ENCODE measurements around the gene MOB3A. TPM values are rescaled to one million over a fixed set of nuclear protein-coding genes. Genes with fewer than 3 reads are reported as not detected.

MOB3A gene
- polyA plus RNA-seq (2013, experiment 1 of 4): 21.5 TPM
- polyA plus RNA-seq (2013, experiment 2 of 4): 23.6 TPM
- 12.7 TPM for polyA plus RNA-seq (2013, experiment 3 of 4)
- polyA plus RNA-seq (2013, experiment 4 of 4): 14.2 TPM

GRCh38 chr19:2096034-2096479, at the start of gene MOB3A:
MOB3A (minus strand) TSS chr19:2096326; CDS start chr19:2078560, 17,766 bp downstream.
- H3K27me3 ChIP-seq (ENCODE audit: control insufficient read depth, insufficient read depth, low read length, poor library complexity, severe bottlenecking): no peaks in the 10 kb centered on the region
- WGBS, 2 experiments: 1% methylated on average over 56 of the region's 56 CpGs
- H3K4me3 ChIP-seq (ENCODE audit: insufficient read depth, low read depth, low read length): peak within 1 kb of the TSS; percentile 71
- H3K9me3 ChIP-seq (ENCODE audit: control insufficient read depth, low read length): no peaks in the 10 kb centered on the region
- peaks cover 10% of the 10 kb centered on the region for H3K36me3 ChIP-seq (ENCODE audit: control insufficient read depth, insufficient read depth, low read length)
- peak within 1 kb of the TSS; percentile 79 for H3K27ac ChIP-seq (ENCODE audit: insufficient read depth, low read depth, low read length, poor library complexity, severe bottlenecking)
- peaks cover 4% of the 10 kb centered on the region for H3K4me1 ChIP-seq (ENCODE audit: control insufficient read depth, insufficient read depth, low read length)

GRCh38 chr19:2145831-2146241, 49.7 kb upstream of the MOB3A start:
- Histone ChIP-seq H3K4me1 (ENCODE audit: control insufficient read depth, insufficient read depth, low read length) (peaks cover 16% of the 10 kb centered on the region), H3K27ac (ENCODE audit: insufficient read depth, low read depth, low read length, poor library complexity, severe bottlenecking) (no peak overlapping the region), H3K36me3 (ENCODE audit: control insufficient read depth, insufficient read depth, low read length) (no peaks in the 10 kb centered on the region), H3K9me3 (ENCODE audit: control insufficient read depth, low read length) (no peaks in the 10 kb centered on the region), H3K4me3 (ENCODE audit: insufficient read depth, low read depth, low read length) (no peak overlapping the region), H3K27me3 (ENCODE audit: control insufficient read depth, insufficient read depth, low read length, poor library complexity, severe bottlenecking) (no peaks in the 10 kb centered on the region)
- WGBS, 2 experiments: 84 to 85% methylated on average over 16 of the region's 16 CpGs

GRCh38 chr19:2144190-2144589, 48.1 kb upstream of the MOB3A start:
- 93 to 96% methylated on average over 15 of the region's 15 CpGs for WGBS, 2 experiments
- Histone ChIP-seq H3K27ac (ENCODE audit: insufficient read depth, low read depth, low read length, poor library complexity, severe bottlenecking) (no peak overlapping the region), H3K4me3 (ENCODE audit: insufficient read depth, low read depth, low read length) (no peak overlapping the region), H3K4me1 (ENCODE audit: control insufficient read depth, insufficient read depth, low read length) (peaks cover 4% of the 10 kb centered on the region), H3K27me3 (ENCODE audit: control insufficient read depth, insufficient read depth, low read length, poor library complexity, severe bottlenecking) (no peaks in the 10 kb centered on the region), H3K9me3 (ENCODE audit: control insufficient read depth, low read length) (no peaks in the 10 kb centered on the region), H3K36me3 (ENCODE audit: control insufficient read depth, insufficient read depth, low read length) (no peaks in the 10 kb centered on the region)

GRCh38 chr19:2142173-2142829, 46.2 kb upstream of the MOB3A start:
- no peak overlapping the region for H3K27ac ChIP-seq (ENCODE audit: insufficient read depth, low read depth, low read length, poor library complexity, severe bottlenecking)
- no peaks in the 10 kb centered on the region for H3K9me3 ChIP-seq (ENCODE audit: control insufficient read depth, low read length)
- no peaks in the 10 kb centered on the region for H3K36me3 ChIP-seq (ENCODE audit: control insufficient read depth, insufficient read depth, low read length)
- 95 to 96% methylated on average over 15 of the region's 15 CpGs for WGBS, 2 experiments
- H3K4me1 ChIP-seq (ENCODE audit: control insufficient read depth, insufficient read depth, low read length): peaks cover 4% of the 10 kb centered on the region
- no peaks in the 10 kb centered on the region for H3K27me3 ChIP-seq (ENCODE audit: control insufficient read depth, insufficient read depth, low read length, poor library complexity, severe bottlenecking)
- no peak overlapping the region for H3K4me3 ChIP-seq (ENCODE audit: insufficient read depth, low read depth, low read length)

GRCh38 chr19:2140138-2140569, 44.0 kb upstream of the MOB3A start:
- no peaks in the 10 kb centered on the region for H3K27me3 ChIP-seq (ENCODE audit: control insufficient read depth, insufficient read depth, low read length, poor library complexity, severe bottlenecking)
- WGBS, 2 experiments: 91 to 93% methylated on average over 14 of the region's 14 CpGs
- no peak overlapping the region for H3K4me3 ChIP-seq (ENCODE audit: insufficient read depth, low read depth, low read length)
- H3K9me3 ChIP-seq (ENCODE audit: control insufficient read depth, low read length): no peaks in the 10 kb centered on the region
- H3K36me3 ChIP-seq (ENCODE audit: control insufficient read depth, insufficient read depth, low read length): no peaks in the 10 kb centered on the region
- no peaks in the 10 kb centered on the region for H3K4me1 ChIP-seq (ENCODE audit: control insufficient read depth, insufficient read depth, low read length)
- no peak overlapping the region for H3K27ac ChIP-seq (ENCODE audit: insufficient read depth, low read depth, low read length, poor library complexity, severe bottlenecking)

GRCh38 chr19:2139385-2140137, 43.4 kb upstream of the MOB3A start:
- WGBS, 2 experiments: 95% methylated on average over 20 to 21 of the region's 22 CpGs
- no peak overlapping the region for H3K4me3 ChIP-seq (ENCODE audit: insufficient read depth, low read depth, low read length)
- H3K27ac ChIP-seq (ENCODE audit: insufficient read depth, low read depth, low read length, poor library complexity, severe bottlenecking): no peak overlapping the region
- H3K27me3 ChIP-seq (ENCODE audit: control insufficient read depth, insufficient read depth, low read length, poor library complexity, severe bottlenecking): no peaks in the 10 kb centered on the region
- no peaks in the 10 kb centered on the region for H3K4me1 ChIP-seq (ENCODE audit: control insufficient read depth, insufficient read depth, low read length)
- H3K36me3 ChIP-seq (ENCODE audit: control insufficient read depth, insufficient read depth, low read length): no peaks in the 10 kb centered on the region
- H3K9me3 ChIP-seq (ENCODE audit: control insufficient read depth, low read length): no peaks in the 10 kb centered on the region

GRCh38 chr19:2138061-2138728, 42.1 kb upstream of the MOB3A start:
- Histone ChIP-seq H3K9me3 (ENCODE audit: control insufficient read depth, low read length) (no peaks in the 10 kb centered on the region), H3K4me1 (ENCODE audit: control insufficient read depth, insufficient read depth, low read length) (no peaks in the 10 kb centered on the region), H3K4me3 (ENCODE audit: insufficient read depth, low read depth, low read length) (no peak overlapping the region), H3K36me3 (ENCODE audit: control insufficient read depth, insufficient read depth, low read length) (no peaks in the 10 kb centered on the region), H3K27me3 (ENCODE audit: control insufficient read depth, insufficient read depth, low read length, poor library complexity, severe bottlenecking) (no peaks in the 10 kb centered on the region), H3K27ac (ENCODE audit: insufficient read depth, low read depth, low read length, poor library complexity, severe bottlenecking) (peak overlapping the region; percentile 36)
- 84 to 88% methylated on average over 23 of the region's 23 CpGs for WGBS, 2 experiments

- 95 to 96% methylated on average over 23 of the region's 23 CpGs for WGBS, 2 experiments
- H3K9me3 ChIP-seq (ENCODE audit: control insufficient read depth, low read length): no peaks in the 10 kb centered on the region
- no peak overlapping the region for H3K4me3 ChIP-seq (ENCODE audit: insufficient read depth, low read depth, low read length)
- H3K27me3 ChIP-seq (ENCODE audit: control insufficient read depth, insufficient read depth, low read length, poor library complexity, severe bottlenecking): no peaks in the 10 kb centered on the region
- H3K27ac ChIP-seq (ENCODE audit: insufficient read depth, low read depth, low read length, poor library complexity, severe bottlenecking): no peak overlapping the region
- H3K36me3 ChIP-seq (ENCODE audit: control insufficient read depth, insufficient read depth, low read length): peaks cover 6% of the 10 kb centered on the region
- no peaks in the 10 kb centered on the region for H3K4me1 ChIP-seq (ENCODE audit: control insufficient read depth, insufficient read depth, low read length)
Observed at GRCh38 chr19:2136796-2137195, 40.7 kb upstream of the MOB3A start.

- Histone ChIP-seq H3K4me1 (ENCODE audit: control insufficient read depth, insufficient read depth, low read length) (no peaks in the 10 kb centered on the region), H3K27me3 (ENCODE audit: control insufficient read depth, insufficient read depth, low read length, poor library complexity, severe bottlenecking) (no peaks in the 10 kb centered on the region), H3K9me3 (ENCODE audit: control insufficient read depth, low read length) (no peaks in the 10 kb centered on the region), H3K36me3 (ENCODE audit: control insufficient read depth, insufficient read depth, low read length) (peaks cover 8% of the 10 kb centered on the region), H3K27ac (ENCODE audit: insufficient read depth, low read depth, low read length, poor library complexity, severe bottlenecking) (no peak overlapping the region), H3K4me3 (ENCODE audit: insufficient read depth, low read depth, low read length) (no peak overlapping the region)
- WGBS, 2 experiments: 96 to 97% methylated on average over 50 of the region's 50 CpGs
Observed at GRCh38 chr19:2135474-2136402, 39.6 kb upstream of the MOB3A start.

All from ectodermal cell (in vitro differentiated cells).